IPS-18a (cell line): Measurements from ENCODE around the gene CMTM6.

Experiments used
- H3K27ac ChIP-seq: one replicate; pipeline ENCODE4 v1.5.1; 2013; ENCODE audit warnings: low read length
- H3K27me3 ChIP-seq: one replicate; pipeline ENCODE4 v1.6.1; 2013; ENCODE audit warnings: mild to moderate bottlenecking, low read length; ENCODE audit not compliant: control insufficient read depth, insufficient read depth
- H3K36me3 ChIP-seq: one replicate; pipeline ENCODE4 v1.6.1; 2013; ENCODE audit warnings: low read depth, low read length; ENCODE audit not compliant: control insufficient read depth
- H3K4me1 ChIP-seq: one replicate; pipeline ENCODE4 v1.6.1; 2013; ENCODE audit warnings: low read depth, low read length; ENCODE audit not compliant: control insufficient read depth
- H3K4me3 ChIP-seq: one replicate; pipeline ENCODE4 v1.5.1; 2013; ENCODE audit warnings: low read length
- H3K9ac ChIP-seq: one replicate; pipeline ENCODE4 v1.6.1; 2013; ENCODE audit warnings: mild to moderate bottlenecking, low read length, moderate library complexity
- H3K9me3 ChIP-seq: one replicate; pipeline ENCODE4 v1.6.1; 2013; ENCODE audit warnings: low read depth, low read length; ENCODE audit not compliant: control insufficient read depth

CMTM6 gene

GRCh38 chr3:32498252-32498651 lies 4.4 kb downstream of the CMTM6 start:
- H3K9ac ChIP-seq, result no peak overlapping the region
- H3K9me3 ChIP-seq, result no peaks in the 10 kb centered on the region
- no peak overlapping the region for H3K4me3 ChIP-seq
- no peaks in the 10 kb centered on the region for H3K36me3 ChIP-seq
- no peaks in the 10 kb centered on the region for H3K27me3 ChIP-seq
- peaks cover 7% of the 10 kb centered on the region for H3K4me1 ChIP-seq
- no peak overlapping the region for H3K27ac ChIP-seq

GRCh38 chr3:32495609-32496008 lies 7.0 kb downstream of the CMTM6 start:
- H3K36me3 ChIP-seq, result peaks cover 3% of the 10 kb centered on the region
- H3K9ac ChIP-seq, result no peak overlapping the region
- H3K4me3 ChIP-seq, result no peak overlapping the region
- no peaks in the 10 kb centered on the region for H3K9me3 ChIP-seq
- H3K27ac ChIP-seq, result no peak overlapping the region
- no peaks in the 10 kb centered on the region for H3K4me1 ChIP-seq
- H3K27me3 ChIP-seq, result no peaks in the 10 kb centered on the region

GRCh38 chr3:32495085-32495484 lies 7.6 kb downstream of the CMTM6 start:
- H3K36me3 ChIP-seq, result peaks cover 3% of the 10 kb centered on the region

GRCh38 chr3:32493437-32494414 lies 8.9 kb downstream of the CMTM6 start:
- no peaks in the 10 kb centered on the region for H3K4me1 ChIP-seq
- peaks cover 3% of the 10 kb centered on the region for H3K36me3 ChIP-seq
- H3K27ac ChIP-seq, result no peak overlapping the region
- no peaks in the 10 kb centered on the region for H3K27me3 ChIP-seq
- H3K9ac ChIP-seq, result no peak overlapping the region
- H3K4me3 ChIP-seq, result no peak overlapping the region
- H3K9me3 ChIP-seq, result no peaks in the 10 kb centered on the region

More at GRCh38 chr3:32495085-32495484, 7.6 kb downstream of the CMTM6 start:
- no peak overlapping the region for H3K4me3 ChIP-seq
- H3K9me3 ChIP-seq, result no peaks in the 10 kb centered on the region
- no peak overlapping the region for H3K9ac ChIP-seq
- no peak overlapping the region for H3K27ac ChIP-seq
- H3K27me3 ChIP-seq, result no peaks in the 10 kb centered on the region
- no peaks in the 10 kb centered on the region for H3K4me1 ChIP-seq

GRCh38 chr3:32492684-32493436 lies 9.8 kb downstream of the CMTM6 start:
- no peak overlapping the region for H3K4me3 ChIP-seq
- H3K9ac ChIP-seq, result no peak overlapping the region
- no peak overlapping the region for H3K27ac ChIP-seq
- no peaks in the 10 kb centered on the region for H3K27me3 ChIP-seq
- H3K4me1 ChIP-seq, result no peaks in the 10 kb centered on the region
- no peaks in the 10 kb centered on the region for H3K9me3 ChIP-seq
- peaks cover 4% of the 10 kb centered on the region for H3K36me3 ChIP-seq

GRCh38 chr3:32488474-32489008 lies 14.1 kb downstream of the CMTM6 start:
- Histone ChIP-seq H3K36me3 (peaks cover 19% of the 10 kb centered on the region), H3K4me3 (no peak overlapping the region), H3K27ac (no peak overlapping the region), H3K9me3 (no peaks in the 10 kb centered on the region), H3K27me3 (no peaks in the 10 kb centered on the region), H3K9ac (no peak overlapping the region), H3K4me1 (no peaks in the 10 kb centered on the region)

GRCh38 chr3:32487781-32488473 lies 14.7 kb downstream of the CMTM6 start:
- H3K4me3 ChIP-seq, result no peak overlapping the region
- H3K27me3 ChIP-seq, result no peaks in the 10 kb centered on the region
- peaks cover 19% of the 10 kb centered on the region for H3K36me3 ChIP-seq
- H3K9me3 ChIP-seq, result no peaks in the 10 kb centered on the region
- H3K9ac ChIP-seq, result no peak overlapping the region
- no peak overlapping the region for H3K27ac ChIP-seq
- H3K4me1 ChIP-seq, result no peaks in the 10 kb centered on the region

- peaks cover 26% of the 10 kb centered on the region for H3K36me3 ChIP-seq
- H3K27ac ChIP-seq, result no peak overlapping the region
- no peak overlapping the region for H3K4me3 ChIP-seq
- H3K9ac ChIP-seq, result no peak overlapping the region
- no peaks in the 10 kb centered on the region for H3K4me1 ChIP-seq
- no peaks in the 10 kb centered on the region for H3K27me3 ChIP-seq
- H3K9me3 ChIP-seq, result no peaks in the 10 kb centered on the region
Measured at GRCh38 chr3:32484436-32484835, 18.2 kb downstream of the CMTM6 start.

- Histone ChIP-seq H3K27me3 (no peaks in the 10 kb centered on the region), H3K36me3 (peaks cover 26% of the 10 kb centered on the region), H3K4me1 (no peaks in the 10 kb centered on the region), H3K9me3 (no peaks in the 10 kb centered on the region), H3K9ac (no peak overlapping the region), H3K27ac (no peak overlapping the region), H3K4me3 (no peak overlapping the region)
Measured at GRCh38 chr3:32483772-32484171, 18.9 kb downstream of the CMTM6 start.

GRCh38 chr3:32482693-32483092 lies 20.0 kb downstream of the CMTM6 start:
- Histone ChIP-seq H3K27me3 (no peaks in the 10 kb centered on the region), H3K4me3 (no peak overlapping the region), H3K9ac (no peak overlapping the region), H3K4me1 (no peaks in the 10 kb centered on the region), H3K36me3 (peaks cover 23% of the 10 kb centered on the region), H3K9me3 (no peaks in the 10 kb centered on the region), H3K27ac (no peak overlapping the region)
